ENCODE measurements around the gene PPP1R15B. TPM values are rescaled to one million over a fixed set of nuclear protein-coding genes. Genes with fewer than 3 reads are reported as not detected.
A peak's percentile ranks its signal among the peaks of the same experiment; 100 is the strongest.

The PPP1R15B gene
- total RNA-seq, 1 donor from 2014 or later = 41.0 TPM

GRCh38 chr1:204455831-204456145 is 44.2 kb upstream of the PPP1R15B start:
- Mint-ChIP-seq H3K36me3 (ENCODE audit: low read depth) (peaks cover 34% of the 10 kb centered on the region), H3K27me3 (ENCODE audit: low read depth) (no peaks in the 10 kb centered on the region), H3K4me3 (ENCODE audit: unreplicated experiment) (no peak overlapping the region), H3K27ac (ENCODE audit: unreplicated experiment) (no peak overlapping the region), H3K4me1 (ENCODE audit: low read depth) (no peaks in the 10 kb centered on the region), H3K9me3 (ENCODE audit: low read depth) (no peaks in the 10 kb centered on the region)
- peak; percentile 70 for DNase-seq (ENCODE audit: low spot score)
- no peak for TF ChIP-seq CTCF (IDR thresholded peaks at IDR 0.05)

DNA sequence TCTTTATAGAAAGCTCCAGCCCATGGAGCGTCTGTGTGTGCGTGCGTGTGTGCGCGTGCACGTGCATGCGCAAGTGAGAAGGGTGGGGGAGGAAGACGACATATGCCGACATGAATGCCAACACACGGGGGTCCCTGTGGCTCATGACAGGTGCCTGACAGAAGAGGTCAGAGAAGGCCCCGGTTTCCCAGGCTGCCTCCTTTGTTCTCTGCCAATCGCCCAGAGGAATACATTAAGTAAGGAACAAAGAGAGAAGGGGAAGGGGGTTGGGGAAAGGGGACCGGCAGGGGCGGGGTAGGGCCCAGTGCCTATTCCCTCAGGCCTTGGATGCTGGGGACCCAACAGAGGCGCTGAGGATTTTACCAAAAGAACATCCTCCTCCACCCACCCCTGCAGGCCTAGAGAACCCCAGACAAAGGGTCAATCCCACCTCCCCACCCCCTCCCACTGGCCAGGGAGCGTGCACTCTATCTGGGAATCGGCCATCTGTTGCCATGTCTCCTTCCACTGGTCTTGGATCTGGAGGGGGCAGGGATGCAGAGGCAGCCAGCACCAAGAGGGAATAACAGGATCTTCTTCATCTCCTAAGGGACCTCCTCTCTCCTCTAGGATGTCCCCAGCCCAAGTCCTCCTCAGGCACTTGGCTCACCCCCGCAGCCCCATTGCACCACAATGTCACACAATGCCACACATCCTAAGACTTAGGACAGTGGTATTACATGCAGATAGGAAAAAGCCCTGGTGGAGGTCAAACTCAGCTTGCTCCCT is 43.6 kb upstream of the PPP1R15B start:
- Mint-ChIP-seq H3K4me3 (ENCODE audit: unreplicated experiment) (no peak overlapping the region), H3K27ac (ENCODE audit: unreplicated experiment) (no peak overlapping the region), H3K4me1 (ENCODE audit: low read depth) (no peaks in the 10 kb centered on the region), H3K36me3 (ENCODE audit: low read depth) (peaks cover 31% of the 10 kb centered on the region), H3K27me3 (ENCODE audit: low read depth) (no peaks in the 10 kb centered on the region), H3K9me3 (ENCODE audit: low read depth) (no peaks in the 10 kb centered on the region)
- peak; percentile 40 for DNase-seq (ENCODE audit: low spot score)
- no peak for TF ChIP-seq CTCF (IDR thresholded peaks at IDR 0.05)

DNA sequence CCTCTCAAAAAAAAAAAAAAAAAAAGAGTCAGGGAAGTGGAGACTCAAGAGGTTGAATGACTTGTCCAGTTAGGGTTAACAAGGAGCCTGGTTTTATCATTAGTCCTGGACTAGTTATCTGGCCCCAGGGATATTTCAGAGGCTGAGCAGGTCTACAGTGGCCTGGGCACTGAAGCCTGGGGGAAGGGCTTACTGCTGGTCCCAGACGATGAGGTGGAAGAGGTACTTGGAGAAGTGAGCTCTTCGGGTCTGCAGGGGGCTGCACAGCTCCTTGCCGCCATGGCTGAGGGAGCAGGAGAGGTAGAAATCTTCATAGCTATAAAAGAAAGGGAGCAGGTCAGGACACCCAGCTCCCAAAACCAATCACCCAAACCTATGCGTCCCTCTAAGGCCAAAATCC is 42.9 kb upstream of the PPP1R15B start:
- Mint-ChIP-seq H3K36me3 (ENCODE audit: low read depth) (peaks cover 25% of the 10 kb centered on the region), H3K4me1 (ENCODE audit: low read depth) (no peaks in the 10 kb centered on the region), H3K27ac (ENCODE audit: unreplicated experiment) (no peak overlapping the region), H3K9me3 (ENCODE audit: low read depth) (no peaks in the 10 kb centered on the region), H3K4me3 (ENCODE audit: unreplicated experiment) (no peak overlapping the region), H3K27me3 (ENCODE audit: low read depth) (no peaks in the 10 kb centered on the region)
- no peak for TF ChIP-seq CTCF (IDR thresholded peaks at IDR 0.05)
- DNase-seq (ENCODE audit: low spot score) = peak; percentile 18

DNA sequence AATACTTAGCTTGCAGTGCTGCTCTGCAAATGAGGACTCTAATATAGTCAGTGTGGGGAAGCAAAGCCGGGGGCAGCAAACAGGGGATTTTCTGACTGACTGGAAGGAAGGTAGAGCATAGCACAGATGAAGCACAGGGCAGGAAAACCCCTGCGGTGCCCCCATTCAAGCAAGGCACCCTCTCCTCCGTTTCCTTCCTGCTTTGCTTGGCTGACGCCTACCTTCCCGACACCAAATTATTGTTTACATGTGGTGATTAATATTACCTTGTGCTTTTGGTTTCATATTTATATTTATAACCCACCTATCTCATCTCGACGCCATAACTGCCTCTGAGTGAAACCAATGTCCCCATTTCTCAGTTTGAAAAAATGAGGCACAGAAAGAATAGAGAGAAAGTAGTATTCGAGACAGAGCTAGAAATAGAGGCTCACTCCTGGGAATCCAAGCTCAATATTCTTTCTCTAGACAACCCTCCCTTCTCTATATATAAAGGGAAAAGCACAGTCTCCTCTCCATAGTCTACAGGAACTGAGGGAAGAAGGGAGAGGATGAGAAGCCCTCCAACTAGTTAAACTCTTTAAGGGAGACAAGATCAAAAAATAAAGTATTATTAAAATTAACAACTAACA is 41.6 kb upstream of the PPP1R15B start:
- Mint-ChIP-seq H3K36me3 (ENCODE audit: low read depth) (peaks cover 21% of the 10 kb centered on the region), H3K27ac (ENCODE audit: unreplicated experiment) (no peak overlapping the region), H3K4me1 (ENCODE audit: low read depth) (no peaks in the 10 kb centered on the region), H3K4me3 (ENCODE audit: unreplicated experiment) (no peak overlapping the region), H3K9me3 (ENCODE audit: low read depth) (no peaks in the 10 kb centered on the region), H3K27me3 (ENCODE audit: low read depth) (no peaks in the 10 kb centered on the region)
- DNase-seq (ENCODE audit: low spot score) = no peak
- no peak for TF ChIP-seq CTCF (IDR thresholded peaks at IDR 0.05)

DNA sequence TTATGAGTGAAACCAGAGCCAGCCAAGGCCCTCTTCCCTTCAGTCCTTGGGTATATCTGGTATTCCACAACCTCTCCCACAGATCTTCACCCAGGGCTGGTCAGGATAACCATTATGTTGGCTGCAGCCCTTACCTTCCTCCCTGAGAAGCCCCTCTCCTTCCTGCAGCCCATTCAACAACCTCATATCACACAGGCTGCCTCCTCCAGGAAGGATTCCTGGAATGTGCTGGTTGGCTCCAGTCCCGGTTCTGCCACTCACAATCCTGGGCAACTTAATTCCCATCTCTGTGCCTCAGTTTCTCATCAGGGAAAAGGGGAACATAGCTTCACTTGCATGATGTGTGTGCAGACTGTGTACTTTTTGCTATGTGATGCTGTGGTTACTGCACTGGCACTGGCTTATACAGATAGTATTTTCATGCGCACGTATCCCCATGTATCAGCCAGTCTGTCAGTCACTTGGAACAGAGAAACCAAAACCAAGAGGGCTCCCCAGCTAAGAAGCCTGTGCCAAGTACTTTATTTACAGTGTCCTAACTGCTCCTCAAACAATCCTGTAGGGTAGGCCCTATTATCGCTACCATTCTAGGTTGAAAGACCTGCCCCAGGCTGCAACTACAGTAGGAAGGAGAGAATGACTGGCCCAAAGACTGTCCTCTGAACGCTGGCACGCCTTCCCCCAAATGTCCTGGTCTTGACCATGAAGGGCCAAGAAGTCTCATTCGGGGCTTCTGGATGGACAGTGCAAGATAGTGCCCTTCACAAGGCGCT is 39.9 kb upstream of the PPP1R15B start:
- TF ChIP-seq CTCF (IDR thresholded peaks at IDR 0.05) = no peak
- H3K36me3 Mint-ChIP-seq (ENCODE audit: low read depth) = peaks cover 17% of the 10 kb centered on the region
- H3K9me3 Mint-ChIP-seq (ENCODE audit: low read depth) = no peaks in the 10 kb centered on the region
- no peak overlapping the region for H3K4me3 Mint-ChIP-seq (ENCODE audit: unreplicated experiment)
- no peaks in the 10 kb centered on the region for H3K27me3 Mint-ChIP-seq (ENCODE audit: low read depth)
- peaks cover 4% of the 10 kb centered on the region for H3K4me1 Mint-ChIP-seq (ENCODE audit: low read depth)
- DNase-seq (ENCODE audit: low spot score) = no peak
- no peak overlapping the region for H3K27ac Mint-ChIP-seq (ENCODE audit: unreplicated experiment)
